HEK293T (cell line): Measurements from ENCODE around the gene RNU6-1.

ENCODE experiments used
- ARNT ChIP-seq: fragments of 450-650 bp; IDR thresholded peaks from 2 replicates; pipeline ENCODE4 v1.6.1; 2017; ENCODE audit warnings: mild to moderate bottlenecking
- BHLHE40 ChIP-seq: fragments of 450-650 bp; IDR thresholded peaks from 2 replicates; pipeline ENCODE4 v1.6.1; 2016; ENCODE audit warnings: mild to moderate bottlenecking, moderate library complexity, borderline replicate concordance
- ELF4 ChIP-seq: fragments of 450-650 bp; IDR thresholded peaks from 2 replicates; pipeline ENCODE4 v1.6.1; 2017; ENCODE audit warnings: antibody characterized with exemption
- FOXA1 ChIP-seq: fragments of 450-650 bp; IDR thresholded peaks from 2 replicates; pipeline ENCODE4 v1.6.1; 2016; ENCODE audit warnings: mild to moderate bottlenecking
- FOXK2 ChIP-seq: fragments of 450-650 bp; IDR thresholded peaks from 2 replicates; pipeline ENCODE4 v1.6.1; 2016; ENCODE audit warnings: mild to moderate bottlenecking
- FOXM1 ChIP-seq: fragments of 450-650 bp; IDR thresholded peaks from 2 replicates; pipeline ENCODE4 v1.6.1; 2017; ENCODE audit warnings: mild to moderate bottlenecking, borderline replicate concordance
- LEF1 ChIP-seq: fragments of 450-650 bp; IDR thresholded peaks from 2 replicates; pipeline ENCODE4 v1.6.1; 2017; ENCODE audit warnings: mild to moderate bottlenecking, borderline replicate concordance
- NFRKB ChIP-seq: fragments of 450-650 bp; IDR thresholded peaks from 2 replicates; pipeline ENCODE4 v1.6.1; 2016; ENCODE audit warnings: mild to moderate bottlenecking, moderate library complexity
- SP1 ChIP-seq: fragments of 450-650 bp; IDR thresholded peaks from 2 replicates; pipeline ENCODE4 v1.6.1; 2017

DNA sequence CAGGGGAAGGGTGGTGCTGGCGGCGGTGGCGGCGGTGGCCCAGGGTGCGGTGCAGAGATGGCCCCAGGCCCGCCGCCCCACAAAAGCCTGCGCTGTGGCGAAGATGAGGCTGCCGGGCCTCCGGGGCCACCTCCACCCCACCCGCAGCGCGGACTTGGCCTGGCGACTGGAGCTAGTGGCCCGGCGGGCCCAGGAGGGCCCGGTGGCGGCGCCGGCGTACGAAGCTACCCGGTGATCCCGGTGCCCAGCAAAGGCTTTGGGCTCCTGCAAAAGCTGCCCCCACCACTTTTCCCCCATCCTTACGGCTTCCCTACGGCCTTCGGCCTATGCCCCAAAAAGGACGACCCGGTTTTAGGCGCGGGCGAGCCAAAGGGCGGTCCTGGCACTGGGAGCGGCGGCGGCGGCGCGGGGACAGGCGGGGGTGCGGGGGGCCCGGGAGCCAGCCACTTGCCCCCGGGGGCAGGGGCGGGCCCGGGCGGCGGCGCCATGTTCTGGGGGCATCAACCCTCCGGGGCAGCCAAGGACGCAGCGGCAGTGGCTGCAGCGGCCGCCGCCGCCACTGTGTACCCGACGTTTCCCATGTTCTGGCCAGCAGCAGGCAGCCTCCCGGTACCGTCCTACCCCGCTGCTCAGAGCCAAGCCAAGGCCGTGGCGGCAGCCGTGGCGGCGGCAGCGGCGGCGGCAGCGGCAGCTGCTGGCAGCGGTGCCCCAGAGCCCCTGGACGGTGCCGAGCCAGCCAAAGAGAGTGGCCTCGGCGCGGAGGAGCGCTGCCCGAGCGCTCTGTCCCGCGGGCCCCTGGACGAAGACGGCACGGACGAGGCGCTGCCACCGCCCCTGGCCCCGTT, 12.9 kb downstream of the RNU6-1 start:
- TF ChIP-seq FOXK2 (no peak), BHLHE40 (no peak), NFRKB (no peak), ARNT (no peak), ELF4 (no peak), FOXM1 (no peak), LEF1 (no peak), SP1 (no peak), FOXA1 (no peak)
